Renal pelvis (tissue), 4 donors: ENCODE measurements around the gene POU3F3. TPM values are rescaled to one million over a fixed set of nuclear protein-coding genes. Genes with fewer than 3 reads are reported as not detected.

Experiments used
- DNase-seq: peaks from one replicate; pipeline ENCODE4 v3.0.0-alpha.2; 2013
- polyA plus RNA-seq, 3 donors: library from polyadenylated mRNA; unstranded; fragments of 120-200 nt; gene quantifications; one replicate each; pipeline ENCODE4 v1.2.1, GENCODE V29; 2013; ENCODE audit not compliant: insufficient read length in 3 of 3

POU3F3 gene
- polyA plus RNA-seq, 3 donors = 88.5 to 105 (median 98.3) TPM

DNA sequence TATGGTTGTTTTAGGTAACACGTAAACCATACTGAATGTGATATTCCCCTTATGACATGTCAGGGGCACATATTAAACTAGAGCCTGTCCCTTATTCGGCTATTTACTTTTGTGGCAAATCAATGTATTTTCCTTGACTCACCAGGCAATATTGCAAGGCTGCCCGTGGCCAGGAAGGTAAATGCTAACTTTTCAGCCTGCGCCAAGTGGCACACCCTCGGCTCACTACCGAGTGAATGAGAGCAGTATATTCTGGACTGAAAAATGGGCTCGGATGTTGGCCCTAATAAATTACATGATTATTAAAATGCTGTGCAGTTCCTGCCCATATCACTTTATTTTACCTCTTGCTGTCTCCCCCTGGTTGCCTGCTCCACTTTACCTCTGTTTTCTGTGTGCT is 46.7 kb downstream of the POU3F3 start:
- no peak for DNase-seq

DNA sequence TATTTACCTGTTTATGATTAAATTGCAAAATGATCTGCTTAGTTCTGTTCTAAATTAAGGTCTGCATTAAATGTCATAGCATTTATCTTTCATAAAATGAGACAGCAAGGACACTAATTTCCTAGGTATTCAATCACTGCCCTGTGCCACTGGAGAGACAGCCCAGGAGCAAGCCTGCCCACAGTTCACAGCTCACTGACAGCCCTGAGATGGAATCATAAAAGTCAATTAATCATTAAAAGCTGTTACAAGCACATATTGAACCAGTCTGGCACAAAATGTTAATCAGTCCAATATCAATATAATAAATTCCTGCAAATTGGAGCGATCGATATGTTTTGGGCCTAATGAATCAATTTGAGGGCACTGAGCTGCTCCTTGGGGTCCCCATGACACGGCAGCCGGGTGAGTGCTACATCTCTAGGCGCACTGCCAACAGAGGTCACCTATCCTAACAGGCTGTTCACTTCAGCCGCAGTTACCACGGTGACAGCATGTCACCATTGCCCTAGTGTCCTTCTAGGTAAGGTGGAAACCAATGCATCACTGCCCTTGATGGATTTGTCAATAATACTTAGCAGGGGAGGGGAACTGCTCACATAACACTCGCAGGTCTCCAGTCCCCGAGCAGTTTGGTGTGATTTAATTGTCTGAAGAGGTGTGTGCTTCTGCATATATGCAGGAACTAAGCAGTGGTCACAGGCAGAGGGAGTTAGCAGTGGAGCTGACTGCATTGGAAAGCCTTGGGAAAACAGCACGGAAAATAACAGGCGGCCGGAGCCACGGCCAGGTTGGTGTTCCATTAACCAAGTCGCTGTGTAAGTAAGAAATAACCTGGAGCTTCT is 47.3 kb downstream of the POU3F3 start:
- DNase-seq = peak; percentile 76

DNA sequence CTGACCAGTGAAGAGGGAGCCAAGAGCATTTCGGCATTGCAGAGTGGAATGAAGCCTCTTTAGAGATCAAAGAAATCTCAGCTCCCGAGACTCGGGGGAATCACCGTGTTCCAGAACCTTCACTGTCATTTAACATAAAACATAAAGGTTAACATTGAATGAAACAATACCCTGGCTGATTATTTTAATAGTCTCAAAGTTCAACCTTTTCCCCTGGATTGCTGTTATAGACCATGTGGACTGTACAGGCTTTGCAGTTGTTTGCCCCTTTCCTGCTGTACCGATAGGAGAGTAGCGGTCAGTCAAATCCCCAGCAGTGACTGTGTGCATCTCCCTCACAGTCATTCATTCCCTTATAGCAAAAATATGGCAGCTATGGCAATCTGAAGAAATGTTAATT is 48.4 kb downstream of the POU3F3 start:
- no peak for DNase-seq

Other genes with a start within 250 kb of the POU3F3 start
- gene MRPS9, start 184.0 kb downstream of the POU3F3 start, polyA plus RNA-seq = 10 to 100 TPM; 48.0 to 52.7 (median 49.9) TPM